ENCODE data around the gene ACSS1.

DNA sequence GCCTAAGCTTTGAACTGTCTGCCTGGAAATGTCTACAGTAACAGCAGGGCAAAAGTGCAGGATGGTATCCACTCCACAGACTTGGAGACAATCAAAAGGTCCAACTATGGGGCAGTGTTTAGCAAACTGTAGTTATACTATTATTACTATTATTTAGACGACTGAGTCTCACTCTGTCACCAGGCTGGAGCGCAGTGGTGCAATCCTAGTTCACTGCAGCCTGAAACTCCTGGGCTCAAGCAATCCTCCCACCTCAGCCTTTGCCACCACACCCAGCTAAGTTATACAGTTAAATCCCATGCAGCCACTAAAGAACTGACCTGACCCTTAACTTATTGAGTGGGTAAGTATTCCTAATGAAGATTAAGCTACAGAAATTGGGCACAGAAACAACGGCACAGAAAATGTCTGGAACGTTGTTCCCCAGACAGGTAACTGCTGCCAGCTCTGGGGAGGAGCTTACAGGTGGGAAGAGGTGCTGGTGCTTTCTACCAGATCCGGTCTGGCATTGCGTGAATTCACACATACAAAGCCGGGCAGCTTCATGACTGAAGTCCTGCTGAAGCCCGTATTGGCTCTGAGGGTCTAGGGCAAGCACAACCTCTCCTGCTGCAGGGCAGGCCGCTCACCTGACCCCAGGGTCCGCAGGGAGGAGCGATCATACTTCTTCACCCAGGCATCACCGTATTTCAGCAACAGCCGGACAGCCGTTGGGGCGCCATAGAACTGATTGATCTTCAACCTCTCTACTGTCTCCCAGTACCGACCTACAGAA is 38.4 kb downstream of the ACSS1 start:
- TF ChIP-seq KDM1A (IDR thresholded peaks at IDR 0.05; ENCODE audit: borderline replicate concordance, low read length) (no peak), JUN (IDR thresholded peaks at IDR 0.05; ENCODE audit: low read depth, low read length) (no peak), POU5F1 (IDR thresholded peaks at IDR 0.05; ENCODE audit: low read depth, low read length) (no peak), POLR2A (IDR thresholded peaks at IDR 0.05; ENCODE audit: control extremely low read depth in 1 of 2, low read depth in 2 of 2, low read length in 2 of 2) (no peak), CTCF (IDR thresholded peaks at IDR 0.05; ENCODE audit: control extremely low read depth in 1 of 3, insufficient read depth in 1 of 3, low read depth in 1 of 3, low read length in 3 of 3) (no peak), RNF2 (IDR thresholded peaks at IDR 0.05; ENCODE audit: borderline replicate concordance, low read depth, low read length, missing control alignments, poor library complexity, severe bottlenecking) (no peak)
